ENCODE results near the gene CARMIL3.
"Not testable (repeated sequence)": the region's sequence is repeated elsewhere in the genome, so short reads cannot be mapped to it uniquely, and the experiment has no call there.

The CARMIL3 gene

DNA sequence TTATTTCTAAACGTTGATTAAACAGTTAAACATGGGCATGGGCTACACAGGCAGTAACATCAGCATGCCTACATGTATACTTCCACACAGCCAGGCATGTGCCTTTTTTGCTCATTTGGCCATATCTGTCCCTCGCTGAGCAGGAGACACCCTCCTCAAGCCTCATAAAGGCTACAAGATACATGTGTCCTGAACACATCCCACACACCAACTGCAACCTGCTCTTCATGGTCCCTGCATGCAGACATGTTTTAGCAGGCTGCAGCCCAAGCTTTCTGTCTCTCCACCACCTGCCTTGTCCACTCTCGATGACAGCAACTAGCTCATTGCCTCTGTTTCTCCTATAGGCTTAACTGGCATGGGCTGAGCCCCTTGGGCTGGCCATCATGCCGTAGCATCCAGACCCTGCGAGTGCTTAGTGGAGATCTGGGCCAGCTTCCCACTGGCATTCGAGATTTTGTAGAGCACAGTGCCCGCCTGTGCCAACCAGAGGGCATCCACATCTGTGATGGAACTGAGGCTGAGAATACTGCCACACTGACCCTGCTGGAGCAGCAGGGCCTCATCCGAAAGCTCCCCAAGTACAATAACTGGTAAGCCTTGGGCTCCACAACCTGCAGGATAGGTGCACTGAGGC, 44.9 kb downstream of the CARMIL3 start:
- no peak for DNase-seq (ENCODE audit: low read depth)

DNA sequence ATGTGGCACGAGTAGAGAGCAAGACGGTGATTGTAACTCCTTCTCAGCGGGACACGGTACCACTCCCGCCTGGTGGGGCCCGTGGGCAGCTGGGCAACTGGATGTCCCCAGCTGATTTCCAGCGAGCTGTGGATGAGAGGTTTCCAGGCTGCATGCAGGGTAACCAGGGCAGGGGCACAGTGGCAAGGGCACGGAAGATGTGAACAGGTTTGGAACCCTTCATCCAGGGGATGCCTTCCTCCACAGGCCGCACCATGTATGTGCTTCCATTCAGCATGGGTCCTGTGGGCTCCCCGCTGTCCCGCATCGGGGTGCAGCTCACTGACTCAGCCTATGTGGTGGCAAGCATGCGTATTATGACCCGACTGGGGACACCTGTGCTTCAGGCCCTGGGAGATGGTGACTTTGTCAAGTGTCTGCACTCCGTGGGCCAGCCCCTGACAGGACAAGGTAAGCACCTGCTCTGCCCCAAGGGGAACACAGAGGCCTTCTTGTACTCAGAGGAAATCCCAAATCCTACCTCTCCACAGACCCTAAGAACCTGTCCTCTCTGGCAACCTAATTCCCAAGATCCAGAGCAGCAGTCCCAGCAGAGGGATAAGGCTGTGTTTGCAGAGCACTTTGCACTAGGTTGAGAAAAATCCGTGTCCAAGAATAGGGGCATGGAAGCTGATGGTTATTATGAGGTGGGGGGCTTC, 46.6 kb downstream of the CARMIL3 start:
- DNase-seq (ENCODE audit: low read depth), result no peak

DNA sequence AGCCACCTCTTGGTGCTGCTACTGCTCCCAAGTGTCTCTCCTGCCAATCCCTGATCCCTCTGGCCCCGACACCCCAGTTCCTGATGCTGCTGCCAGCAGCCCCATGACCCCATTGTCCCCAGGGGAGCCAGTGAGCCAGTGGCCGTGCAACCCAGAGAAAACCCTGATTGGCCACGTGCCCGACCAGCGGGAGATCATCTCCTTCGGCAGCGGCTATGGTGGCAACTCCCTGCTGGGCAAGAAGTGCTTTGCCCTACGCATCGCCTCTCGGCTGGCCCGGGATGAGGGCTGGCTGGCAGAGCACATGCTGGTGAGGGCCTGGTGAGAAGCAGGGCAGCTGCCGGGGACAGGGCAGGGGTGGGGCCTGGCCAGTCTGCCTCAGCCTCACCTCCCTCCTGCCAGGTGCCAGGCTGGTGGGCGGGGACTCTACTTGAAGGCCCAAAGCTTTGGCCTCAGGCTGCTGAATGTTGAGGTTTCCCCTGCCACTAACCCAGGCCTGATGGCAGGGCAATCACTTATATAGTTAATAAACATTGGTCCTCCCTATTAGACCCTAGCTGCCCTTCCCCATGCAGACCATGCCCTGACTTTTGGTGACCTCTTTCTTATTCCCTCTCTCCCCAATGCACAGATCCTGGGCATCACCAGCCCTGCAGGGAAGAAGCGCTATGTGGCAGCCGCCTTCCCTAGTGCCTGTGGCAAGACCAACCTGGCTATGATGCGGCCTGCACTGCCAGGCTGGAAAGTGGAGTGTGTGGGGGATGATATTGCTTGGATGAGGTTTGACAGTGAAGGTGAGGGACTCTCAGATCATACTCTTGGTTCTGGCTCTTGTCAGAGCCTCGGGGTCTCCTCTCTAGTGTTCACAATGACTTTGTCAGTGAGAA, 47.4 kb downstream of the CARMIL3 start:
- DNase-seq (ENCODE audit: low read depth), result no peak

DNA sequence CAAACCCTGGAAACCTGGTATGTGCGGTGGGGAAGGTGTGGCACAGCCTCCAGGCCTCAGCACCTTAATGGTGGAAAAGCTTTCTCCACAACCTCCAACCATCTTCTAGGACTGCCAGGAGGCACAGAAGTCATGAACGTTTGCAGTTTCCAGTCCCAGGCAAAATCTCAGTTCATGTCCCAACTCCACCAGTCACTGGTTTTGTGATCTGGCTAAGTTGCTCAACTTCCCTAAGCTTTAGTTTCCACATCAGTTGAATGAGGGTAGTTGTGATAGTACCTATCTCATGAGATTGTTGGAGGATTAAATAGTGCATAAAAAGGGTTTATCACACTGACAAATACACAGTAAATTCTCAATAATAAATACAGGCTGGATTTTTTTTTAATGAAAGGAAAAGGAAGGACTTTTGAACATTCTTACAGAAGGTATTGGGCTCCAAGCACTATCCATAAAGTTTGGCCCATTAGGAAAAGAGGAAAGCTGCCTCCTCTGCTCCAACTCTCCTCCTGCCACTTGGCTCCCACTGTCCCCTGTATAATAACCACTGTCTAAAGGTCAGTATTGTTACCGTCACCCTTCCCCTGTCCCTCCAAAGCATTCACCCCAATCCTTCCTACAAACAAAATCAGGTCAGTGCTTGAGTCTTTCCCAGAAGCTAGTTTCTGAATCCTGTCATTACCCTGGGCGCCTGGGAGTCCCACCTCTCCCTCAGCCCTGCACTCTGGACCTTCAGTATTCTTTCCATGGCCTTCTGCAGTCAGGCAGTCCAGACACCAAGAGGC, 48.6 kb downstream of the CARMIL3 start:
- no peak for DNase-seq (ENCODE audit: low read depth)

DNA sequence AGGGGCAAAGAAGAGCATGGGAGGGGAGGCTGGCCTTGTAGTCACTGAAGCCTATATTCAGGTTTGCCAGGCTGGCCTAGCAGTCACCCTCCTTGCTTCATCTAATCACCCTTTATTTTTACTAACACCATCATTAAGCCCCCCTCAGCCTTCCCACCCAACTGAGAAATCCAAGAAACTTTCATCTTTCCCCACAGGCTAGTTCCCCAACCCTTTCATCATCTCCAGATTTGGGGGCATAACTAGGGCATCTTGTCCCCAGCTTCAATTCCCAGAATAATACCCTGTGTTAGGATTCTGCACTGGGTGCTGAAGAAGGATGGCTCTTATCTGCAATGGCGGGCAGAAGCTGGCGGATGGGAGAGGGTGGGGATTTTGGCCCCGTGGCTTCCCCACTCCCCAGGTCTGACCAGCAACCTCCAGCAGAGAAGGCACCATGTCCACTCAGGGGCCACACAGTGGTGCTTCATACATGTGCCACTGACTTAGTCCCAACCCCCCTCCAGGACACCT, 49.2 kb downstream of the CARMIL3 start:
- no peak for DNase-seq (ENCODE audit: low read depth)

DNA sequence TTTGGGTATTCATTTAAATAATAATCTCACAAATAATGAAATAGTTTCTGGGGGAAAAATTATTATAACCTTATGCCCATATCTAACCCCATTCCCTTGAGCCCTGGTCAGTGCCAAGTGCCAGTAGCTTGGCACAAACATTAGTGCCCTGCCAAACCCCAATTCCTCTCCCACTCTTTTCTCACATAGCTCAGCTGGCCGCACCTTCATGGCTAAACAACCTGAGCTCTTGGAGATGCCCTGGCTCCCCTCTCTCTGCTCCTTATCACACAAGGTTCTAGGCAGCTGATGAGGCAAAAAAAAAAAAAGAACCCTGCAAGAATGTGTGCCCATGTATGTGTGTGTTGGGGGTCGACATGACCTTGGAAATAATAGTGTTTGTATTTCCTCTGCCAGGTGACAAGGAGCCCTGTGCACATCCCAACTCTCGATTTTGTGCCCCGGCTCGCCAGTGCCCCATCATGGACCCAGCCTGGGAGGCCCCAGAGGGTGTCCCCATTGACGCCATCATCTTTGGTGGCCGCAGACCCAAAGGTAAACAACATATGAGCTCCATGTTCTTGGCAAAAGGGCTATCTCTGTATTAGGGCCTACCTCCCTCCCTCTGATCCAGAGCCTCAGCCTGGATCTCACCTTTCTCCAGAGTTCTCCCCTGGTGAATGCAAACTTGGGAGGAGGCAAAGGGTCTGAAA, 50.7 kb downstream of the CARMIL3 start:
- no peak for DNase-seq (ENCODE audit: low read depth)

DNA sequence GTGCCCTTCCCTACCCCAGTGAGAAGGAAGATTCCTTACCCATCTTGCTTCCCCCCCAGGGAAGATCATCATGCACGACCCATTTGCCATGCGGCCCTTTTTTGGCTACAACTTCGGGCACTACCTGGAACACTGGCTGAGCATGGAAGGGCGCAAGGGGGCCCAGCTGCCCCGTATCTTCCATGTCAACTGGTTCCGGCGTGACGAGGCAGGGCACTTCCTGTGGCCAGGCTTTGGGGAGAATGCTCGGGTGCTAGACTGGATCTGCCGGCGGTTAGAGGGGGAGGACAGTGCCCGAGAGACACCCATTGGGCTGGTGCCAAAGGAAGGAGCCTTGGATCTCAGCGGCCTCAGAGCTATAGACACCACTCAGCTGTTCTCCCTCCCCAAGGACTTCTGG, 51.6 kb downstream of the CARMIL3 start:
- DNase-seq (ENCODE audit: low read depth), result no peak

DNA sequence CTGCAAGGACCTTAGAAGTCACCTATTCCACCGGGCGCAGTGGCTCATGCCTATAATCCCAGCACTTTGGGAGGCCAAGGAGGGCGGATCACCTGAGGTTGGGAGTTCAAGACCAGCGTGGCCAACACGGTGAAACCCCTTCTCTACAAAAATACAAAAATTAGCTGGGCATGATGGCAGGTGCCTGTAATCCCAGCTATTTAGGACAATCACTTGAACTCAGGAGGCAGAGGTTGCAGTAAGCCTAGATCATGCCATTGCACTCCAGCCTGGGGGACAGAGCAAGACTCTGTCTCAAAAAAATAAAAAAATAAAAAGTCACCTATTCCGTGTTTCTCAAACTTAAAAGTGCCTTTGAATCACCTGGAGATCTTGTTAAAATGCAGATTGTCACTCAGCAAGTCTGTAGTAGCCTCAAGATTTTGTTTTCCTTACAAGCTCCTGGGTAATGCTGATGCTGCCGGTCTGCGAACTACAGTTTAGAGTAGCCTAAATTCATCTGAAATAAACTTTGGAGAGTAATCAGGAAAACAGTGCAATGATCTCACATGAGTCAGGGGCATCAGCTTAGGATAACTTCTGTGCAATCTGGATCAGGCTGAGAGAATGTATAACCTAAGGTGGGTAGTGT, 53.9 kb downstream of the CARMIL3 start:
- DNase-seq (ENCODE audit: low read depth), result not testable (repeated sequence)

DNA sequence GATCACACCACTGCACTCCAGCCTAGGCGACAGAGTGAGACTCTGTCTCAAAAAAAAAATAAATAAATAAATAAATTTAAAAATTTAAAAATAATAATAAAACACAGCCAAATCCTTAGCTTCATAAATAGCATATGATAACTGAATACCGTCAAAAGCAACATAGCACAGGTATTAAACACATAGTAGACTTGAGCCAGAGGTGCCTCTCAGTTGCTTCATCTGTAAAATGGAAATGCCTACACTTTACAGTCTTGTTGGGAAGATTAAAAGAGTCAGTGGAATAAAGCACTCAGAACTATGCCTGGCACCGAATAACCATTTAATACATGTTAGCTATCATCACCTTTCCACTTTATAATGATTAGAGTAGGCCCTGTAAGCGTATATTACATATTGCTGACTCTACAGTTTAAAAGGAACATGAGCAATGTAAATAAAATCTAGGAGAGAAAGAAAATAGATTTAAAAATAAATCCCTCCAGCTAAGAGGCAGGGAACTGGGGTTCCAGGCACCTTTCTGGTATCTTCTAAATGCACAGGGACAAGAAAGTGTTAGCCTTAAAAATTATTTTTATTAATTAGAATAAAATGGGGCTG, 55.0 kb downstream of the CARMIL3 start:
- no peak for DNase-seq (ENCODE audit: low read depth)

DNA sequence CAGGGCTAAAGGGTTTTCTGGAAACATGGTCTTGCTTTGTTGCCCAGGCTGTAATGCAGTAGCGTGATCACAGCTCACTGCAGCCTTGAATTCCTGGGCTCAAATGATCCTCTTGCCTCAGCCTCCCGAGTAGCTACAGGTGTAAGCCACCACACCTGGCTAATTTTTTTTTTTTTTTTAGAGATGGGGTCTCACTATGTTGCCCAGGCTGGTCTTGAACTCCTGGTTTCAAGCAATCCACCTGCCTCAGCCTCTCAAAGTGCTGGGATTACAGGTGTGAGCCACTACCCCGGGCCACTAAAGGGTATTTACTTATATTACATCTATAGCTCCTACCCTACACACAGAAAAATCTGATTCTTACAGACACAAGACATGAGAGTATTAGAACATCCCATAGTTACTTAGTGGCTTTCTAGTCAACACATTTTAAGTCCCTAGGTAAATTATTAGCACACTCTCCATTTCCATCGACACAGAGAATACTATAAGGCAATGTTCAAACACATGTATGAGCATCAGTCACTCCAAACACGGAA, 56.6 kb downstream of the CARMIL3 start:
- DNase-seq (ENCODE audit: low read depth), result no peak

DNA sequence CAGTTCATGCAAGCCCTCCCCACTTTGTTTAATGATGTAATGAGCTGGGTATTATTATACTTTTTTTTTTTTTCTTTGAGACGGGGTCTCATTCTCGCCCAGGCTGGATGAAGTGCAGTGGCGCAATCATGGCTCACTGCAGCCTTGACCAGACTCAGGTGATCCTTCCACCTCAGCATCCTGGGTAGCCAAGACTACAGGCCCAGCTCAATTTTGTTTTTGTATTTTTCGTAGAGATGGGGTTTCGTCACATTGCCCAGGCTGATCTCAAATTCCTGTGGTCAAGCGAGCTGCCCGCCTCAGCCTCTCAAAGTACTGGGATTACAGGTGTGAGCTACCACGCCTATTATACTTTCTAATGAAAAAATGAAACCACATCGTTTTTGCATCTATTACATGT, 58.3 kb downstream of the CARMIL3 start:
- no peak for DNase-seq (ENCODE audit: low read depth)

DNA sequence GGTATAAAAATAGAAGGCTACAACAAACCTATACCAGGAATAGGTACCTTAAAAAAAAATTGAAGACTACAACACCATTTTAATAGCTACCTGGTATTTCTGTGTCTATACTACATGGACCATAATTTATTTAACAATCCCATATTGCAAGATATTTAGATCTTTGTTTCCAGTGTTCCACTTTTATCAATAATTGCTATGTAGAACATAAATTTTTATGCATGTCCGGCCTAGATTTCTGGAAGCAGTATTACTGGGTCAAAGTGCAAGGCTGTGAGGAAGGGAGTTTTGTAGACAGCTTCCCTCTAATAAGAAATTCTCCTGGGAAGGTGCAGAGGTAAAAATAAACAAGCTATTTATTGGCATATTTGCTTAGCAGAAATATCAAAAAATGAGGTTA, 58.7 kb downstream of the CARMIL3 start:
- no peak for DNase-seq (ENCODE audit: low read depth)

DNA sequence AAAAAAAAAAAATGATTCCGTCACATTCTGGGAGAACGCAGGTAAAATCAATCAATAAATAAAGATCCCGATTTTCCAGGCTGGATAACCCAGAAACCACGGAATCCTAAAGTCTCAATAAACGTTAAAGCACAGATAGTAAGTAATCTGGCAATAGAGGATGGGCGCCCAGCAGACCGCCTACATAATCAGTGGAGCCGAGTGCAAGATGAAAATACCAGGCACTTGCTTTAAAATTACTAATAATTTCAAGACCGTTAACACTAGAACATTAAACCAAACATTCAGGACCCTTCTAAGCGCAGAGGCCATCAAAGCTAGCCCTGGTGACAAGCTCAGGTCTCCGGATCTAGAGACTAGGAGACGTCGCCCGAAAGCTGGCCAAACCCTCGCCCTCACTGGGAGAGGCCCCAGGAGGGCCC, 61.6 kb downstream of the CARMIL3 start:
- no peak for DNase-seq (ENCODE audit: low read depth)

DNA sequence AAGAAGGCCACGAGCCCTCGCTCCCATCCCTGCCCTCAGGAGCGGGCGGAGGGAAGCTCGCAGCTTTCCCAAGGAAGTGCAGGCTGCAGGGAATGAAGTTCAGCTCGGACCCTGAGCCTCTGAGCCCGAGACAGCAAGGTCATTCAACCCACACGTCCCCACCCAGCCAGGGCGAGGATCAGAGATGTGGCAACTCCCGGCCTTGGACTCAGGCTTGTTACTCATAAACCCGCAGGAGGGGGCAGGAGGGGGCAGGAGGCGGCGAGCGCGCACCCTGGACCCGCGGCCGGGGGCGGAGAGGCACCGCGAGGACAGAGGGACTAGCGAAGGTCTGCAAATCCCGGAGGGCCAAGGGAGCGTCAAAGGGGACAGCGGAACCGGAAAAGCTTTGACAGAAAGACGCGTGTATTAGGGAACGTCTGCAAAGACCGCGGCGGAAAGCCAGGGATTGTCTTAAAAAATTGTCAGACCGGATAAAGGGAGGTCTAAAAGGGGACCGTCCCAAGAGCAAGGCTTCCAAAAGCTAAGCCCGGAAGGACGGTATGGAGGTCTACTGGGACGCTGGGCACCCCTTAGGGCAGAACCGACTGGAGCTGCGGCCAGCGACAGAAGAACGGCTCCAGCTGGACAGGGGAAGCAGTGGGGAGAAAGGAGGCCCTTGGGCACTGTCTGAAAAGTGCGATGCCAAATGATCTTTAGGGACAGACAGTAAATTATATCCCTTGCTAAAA, 62.2 kb downstream of the CARMIL3 start:
- peak; percentile 73 for DNase-seq (ENCODE audit: low read depth)

DNA sequence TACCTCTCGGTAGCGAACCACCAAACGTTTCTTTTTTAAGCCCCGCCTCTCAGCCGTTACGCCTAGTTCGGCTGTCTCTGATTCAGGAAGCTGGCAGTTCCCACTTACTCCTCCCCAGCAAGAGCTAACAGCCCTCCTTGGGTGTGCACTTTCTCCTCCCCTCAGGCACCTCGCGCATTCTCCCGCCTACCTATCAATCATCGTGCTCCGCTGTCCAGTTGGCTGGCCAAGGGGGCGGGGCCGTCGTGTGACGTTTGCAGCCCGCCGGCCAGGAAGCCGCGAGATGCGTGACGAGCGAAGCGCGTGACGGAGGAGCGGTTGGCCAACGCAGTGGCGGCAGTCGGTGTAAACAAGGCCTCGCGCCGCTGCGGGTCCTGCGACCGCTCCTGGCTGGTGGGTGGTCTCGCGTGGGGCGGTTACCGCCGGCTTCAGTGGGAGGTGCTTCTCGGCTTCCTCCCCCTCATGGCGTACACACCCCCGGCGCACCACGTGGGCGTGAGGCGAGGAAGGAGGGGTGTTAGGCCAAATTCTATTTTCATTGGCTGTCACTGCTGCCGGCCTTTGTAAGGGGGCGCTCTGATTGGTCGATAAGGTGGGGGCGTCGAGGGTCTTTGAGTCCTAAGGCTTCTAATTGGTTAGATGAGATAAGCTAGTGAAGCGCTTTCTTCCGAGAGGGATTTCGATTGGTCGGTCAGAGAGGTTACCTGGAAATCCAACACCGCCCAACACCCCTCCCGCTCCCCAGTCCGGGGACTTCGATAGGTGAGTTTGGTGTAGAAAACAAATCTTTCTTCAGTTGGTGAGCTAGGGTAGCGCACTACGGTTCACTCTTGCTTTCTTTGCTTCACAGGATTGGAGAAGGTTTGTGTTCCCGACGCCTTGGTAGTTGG, 63.0 kb downstream of the CARMIL3 start, which contains the start of the genes DCAF11 and NRL:
TSS of gene DCAF11 (plus strand) at position 246 of the 890 bp plus-strand sequence. CDS start 818 bp downstream, outside the sequence.
TSS of gene NRL (minus strand) at position 418 of the 890 bp plus-strand sequence. CDS start 32,101 bp downstream, outside the sequence.
- peak; percentile 99 for DNase-seq (ENCODE audit: low read depth)

DNA sequence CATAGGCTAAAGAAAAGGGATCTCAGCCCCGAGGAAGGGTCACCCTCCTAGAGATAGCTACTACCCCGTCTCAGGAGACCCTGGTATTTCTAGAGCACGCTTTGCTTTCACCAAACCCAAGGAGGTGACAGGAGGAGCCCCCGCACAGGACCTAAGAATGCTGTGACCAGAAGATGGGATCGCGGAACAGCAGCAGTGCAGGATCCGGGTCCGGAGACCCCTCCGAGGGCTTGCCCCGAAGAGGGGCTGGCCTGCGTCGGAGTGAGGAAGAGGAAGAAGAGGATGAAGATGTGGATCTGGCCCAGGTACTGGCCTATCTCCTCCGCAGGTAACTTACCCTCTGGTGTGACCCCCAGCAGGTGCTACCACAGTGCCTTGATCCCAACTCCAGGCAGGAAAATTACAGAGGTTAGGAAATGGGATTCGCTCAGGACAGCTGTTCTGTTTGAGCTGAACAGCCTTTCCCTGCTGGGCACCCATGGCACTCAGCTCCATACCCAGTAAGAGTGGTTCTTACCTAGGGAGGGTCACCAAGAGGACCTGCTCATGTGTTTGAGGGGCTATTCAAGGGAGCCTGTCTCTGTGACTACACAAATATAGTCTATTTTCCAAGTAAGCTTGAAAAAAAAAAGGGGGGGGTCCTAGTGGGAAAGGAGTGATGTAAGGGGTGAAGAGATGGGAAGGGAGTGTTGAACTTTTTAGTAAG, 63.8 kb downstream of the CARMIL3 start:
- DNase-seq (ENCODE audit: low read depth), result no peak

DNA sequence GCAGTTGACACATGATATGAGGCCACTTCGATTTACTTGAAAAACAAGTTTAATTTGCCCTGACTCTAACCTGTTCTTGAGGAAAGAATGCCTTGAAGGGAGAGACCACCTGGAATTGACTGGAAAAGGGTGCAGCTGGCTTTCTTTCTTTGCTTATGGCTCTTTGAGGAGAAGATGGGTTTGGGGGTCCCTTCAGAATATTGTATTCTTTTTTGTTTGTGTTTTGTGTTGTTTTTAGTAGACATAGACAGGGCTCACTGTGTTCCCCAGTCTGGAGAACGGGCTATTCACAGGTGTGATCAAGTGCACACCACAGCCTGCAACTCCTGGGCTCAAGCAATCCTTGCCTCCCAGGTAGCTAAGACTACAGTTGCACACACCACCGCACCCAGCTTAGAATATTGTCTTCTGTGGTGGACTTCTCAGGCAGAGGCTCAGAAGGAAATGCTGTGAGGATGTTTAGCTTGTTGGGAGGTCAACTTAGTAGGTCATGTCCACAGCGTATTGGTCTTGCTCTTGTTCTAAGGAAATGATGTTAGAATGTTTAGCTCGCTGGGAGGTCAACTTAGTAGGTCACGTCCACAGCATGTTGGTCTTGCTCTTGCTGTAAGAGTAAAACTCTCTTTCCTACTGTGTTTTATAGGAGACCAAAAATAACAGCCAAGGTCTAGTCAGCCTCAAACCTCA, 64.5 kb downstream of the CARMIL3 start:
- no peak for DNase-seq (ENCODE audit: low read depth)

All from T-helper 22 cell (primary cell).